Measurements from ENCODE around the gene C17orf58.

The C17orf58 gene

DNA sequence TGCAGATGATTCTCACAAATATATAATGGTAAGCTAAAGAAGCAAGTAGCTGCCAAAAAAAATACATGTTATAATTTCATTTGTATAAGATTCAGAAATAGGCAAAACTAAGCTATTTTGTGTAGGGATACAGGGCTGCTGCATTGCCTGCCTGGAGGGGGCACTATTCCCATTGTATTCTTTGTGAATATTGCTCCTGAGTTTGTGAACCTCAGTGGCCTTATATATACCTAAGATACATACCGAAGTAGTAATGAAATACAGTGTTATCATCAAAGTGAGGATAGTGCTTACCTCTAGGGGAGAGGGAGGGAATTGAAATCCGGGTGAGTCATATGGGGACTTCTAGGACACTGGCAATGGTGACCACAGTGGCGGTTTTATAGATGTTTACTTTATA, 53.5 kb downstream of the C17orf58 start:
- Histone ChIP-seq H3K27ac (replicated peaks) (no peak overlapping the region), H3K27me3 (ENCODE audit: insufficient read depth, poor library complexity, severe bottlenecking) (no peaks in the 10 kb centered on the region), H3K4me3 (replicated peaks; ENCODE audit: insufficient read depth, low read length) (no peak overlapping the region)
- TF ChIP-seq POLR2AphosphoS5 (IDR thresholded peaks at IDR 0.05; ENCODE audit: low read depth) (no peak), SPI1 (IDR thresholded peaks at IDR 0.05; ENCODE audit: borderline replicate concordance, low read depth) (no peak), GABPA (IDR thresholded peaks at IDR 0.05; ENCODE audit: low read depth) (no peak)
- TF ChIP-seq, protein P1, sequence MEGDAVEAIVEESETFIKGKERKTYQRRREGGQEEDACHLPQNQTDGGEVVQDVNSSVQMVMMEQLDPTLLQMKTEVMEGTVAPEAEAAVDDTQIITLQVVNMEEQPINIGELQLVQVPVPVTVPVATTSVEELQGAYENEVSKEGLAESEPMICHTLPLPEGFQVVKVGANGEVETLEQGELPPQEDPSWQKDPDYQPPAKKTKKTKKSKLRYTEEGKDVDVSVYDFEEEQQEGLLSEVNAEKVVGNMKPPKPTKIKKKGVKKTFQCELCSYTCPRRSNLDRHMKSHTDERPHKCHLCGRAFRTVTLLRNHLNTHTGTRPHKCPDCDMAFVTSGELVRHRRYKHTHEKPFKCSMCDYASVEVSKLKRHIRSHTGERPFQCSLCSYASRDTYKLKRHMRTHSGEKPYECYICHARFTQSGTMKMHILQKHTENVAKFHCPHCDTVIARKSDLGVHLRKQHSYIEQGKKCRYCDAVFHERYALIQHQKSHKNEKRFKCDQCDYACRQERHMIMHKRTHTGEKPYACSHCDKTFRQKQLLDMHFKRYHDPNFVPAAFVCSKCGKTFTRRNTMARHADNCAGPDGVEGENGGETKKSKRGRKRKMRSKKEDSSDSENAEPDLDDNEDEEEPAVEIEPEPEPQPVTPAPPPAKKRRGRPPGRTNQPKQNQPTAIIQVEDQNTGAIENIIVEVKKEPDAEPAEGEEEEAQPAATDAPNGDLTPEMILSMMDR (IDR thresholded peaks at IDR 0.05; ENCODE audit: insufficient read depth, low read length), result no peak
- TF ChIP-seq, protein P2, sequence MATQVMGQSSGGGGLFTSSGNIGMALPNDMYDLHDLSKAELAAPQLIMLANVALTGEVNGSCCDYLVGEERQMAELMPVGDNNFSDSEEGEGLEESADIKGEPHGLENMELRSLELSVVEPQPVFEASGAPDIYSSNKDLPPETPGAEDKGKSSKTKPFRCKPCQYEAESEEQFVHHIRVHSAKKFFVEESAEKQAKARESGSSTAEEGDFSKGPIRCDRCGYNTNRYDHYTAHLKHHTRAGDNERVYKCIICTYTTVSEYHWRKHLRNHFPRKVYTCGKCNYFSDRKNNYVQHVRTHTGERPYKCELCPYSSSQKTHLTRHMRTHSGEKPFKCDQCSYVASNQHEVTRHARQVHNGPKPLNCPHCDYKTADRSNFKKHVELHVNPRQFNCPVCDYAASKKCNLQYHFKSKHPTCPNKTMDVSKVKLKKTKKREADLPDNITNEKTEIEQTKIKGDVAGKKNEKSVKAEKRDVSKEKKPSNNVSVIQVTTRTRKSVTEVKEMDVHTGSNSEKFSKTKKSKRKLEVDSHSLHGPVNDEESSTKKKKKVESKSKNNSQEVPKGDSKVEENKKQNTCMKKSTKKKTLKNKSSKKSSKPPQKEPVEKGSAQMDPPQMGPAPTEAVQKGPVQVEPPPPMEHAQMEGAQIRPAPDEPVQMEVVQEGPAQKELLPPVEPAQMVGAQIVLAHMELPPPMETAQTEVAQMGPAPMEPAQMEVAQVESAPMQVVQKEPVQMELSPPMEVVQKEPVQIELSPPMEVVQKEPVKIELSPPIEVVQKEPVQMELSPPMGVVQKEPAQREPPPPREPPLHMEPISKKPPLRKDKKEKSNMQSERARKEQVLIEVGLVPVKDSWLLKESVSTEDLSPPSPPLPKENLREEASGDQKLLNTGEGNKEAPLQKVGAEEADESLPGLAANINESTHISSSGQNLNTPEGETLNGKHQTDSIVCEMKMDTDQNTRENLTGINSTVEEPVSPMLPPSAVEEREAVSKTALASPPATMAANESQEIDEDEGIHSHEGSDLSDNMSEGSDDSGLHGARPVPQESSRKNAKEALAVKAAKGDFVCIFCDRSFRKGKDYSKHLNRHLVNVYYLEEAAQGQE (IDR thresholded peaks at IDR 0.05; ENCODE audit: insufficient replicate concordance, low read depth), result no peak
- peak in 1 of 2 experiments; percentile 6 for DNase-seq (ENCODE audit: low read depth in 1 of 2, low spot score in 1 of 2)

All from HL-60 (cell line).